ENCODE data around the gene LSP1. TPM values are rescaled to one million over a fixed set of nuclear protein-coding genes. Genes with fewer than 3 reads are reported as not detected.
"Not testable (repeated sequence)": the region's sequence is repeated elsewhere in the genome, so short reads cannot be mapped to it uniquely, and the experiment has no call there.

The LSP1 gene
- total RNA-seq (2021) (not detected in 2 replicates), Bru-seq, nascent RNA (percentile 2 among the genes with signal in this experiment), BruChase-seq, experiment 1, labeled RNA remaining after a 2-hour chase (percentile 5 among the genes with signal in this experiment), BruChase-seq, experiment 2, labeled RNA remaining after a 6-hour chase (percentile 2 among the genes with signal in this experiment)
- long read RNA-seq, partial matches to known transcripts = 0 of 2 reads
- long read RNA-seq, other reads (novel, unspliced or antisense) = 1 of 2 reads

- intact Hi-C loops (cut with micrococcal nuclease; ENCODE audit: unreplicated experiment) = no loop called here
- no peak for DNase-seq (ENCODE audit: low spot score)
- BruUV-seq (replicated peaks) = no TSS peak
- no peaks in the 10 kb centered on the region for H3K36me3 ChIP-seq (ENCODE audit: insufficient read depth, low read length, poor library complexity, severe bottlenecking)
- H3K27ac ChIP-seq (ENCODE audit: low read depth, low read length, poor library complexity, severe bottlenecking) = no peak within 1 kb of the TSS
- H3K27me3 ChIP-seq (replicated peaks; ENCODE audit: insufficient read depth, low read depth, low read length, poor library complexity) = no peaks in the 10 kb centered on the region
- ChIA-PET CTCF (no interaction called here), POLR2A (ENCODE audit: low non-redundant PET) (no interaction called here)
- no peak within 1 kb of the TSS for H3K4me3 ChIP-seq (ENCODE audit: low read depth, low read length, poor library complexity, severe bottlenecking)
- no peaks in the 10 kb centered on the region for H3K9me3 ChIP-seq (ENCODE audit: low read depth, low read length, poor library complexity, severe bottlenecking)
- no peak for TF ChIP-seq CTCF (conservative IDR thresholded peaks at IDR 0.05; ENCODE audit: low read depth, low read length)
- TF ChIP-seq EZH2 (IDR thresholded peaks at IDR 0.05; ENCODE audit: borderline replicate concordance, low read depth, low read length, poor library complexity, severe bottlenecking) = no peak
- H3K4me1 ChIP-seq (ENCODE audit: insufficient read depth, low read length, poor library complexity, severe bottlenecking) = no peaks in the 10 kb centered on the region
Measured at GRCh38 chr11:1852877-1853276, at the start of gene LSP1. Gene LSP1, plus strand, starts transcription at chr11:1853084. Its CDS starts 61 bp downstream, at chr11:1853145.

GRCh38 chr11:1803246-1803645 lies 49.6 kb upstream of the LSP1 start:
- no peaks in the 10 kb centered on the region for H3K9me3 ChIP-seq (ENCODE audit: low read depth, low read length, poor library complexity, severe bottlenecking)
- ChIA-PET POLR2A (ENCODE audit: low non-redundant PET) (no interaction called here), CTCF (no interaction called here)
- H3K27ac ChIP-seq (ENCODE audit: low read depth, low read length, poor library complexity, severe bottlenecking) = no peak overlapping the region
- H3K36me3 ChIP-seq (ENCODE audit: insufficient read depth, low read length, poor library complexity, severe bottlenecking) = no peaks in the 10 kb centered on the region
- H3K27me3 ChIP-seq (replicated peaks; ENCODE audit: insufficient read depth, low read depth, low read length, poor library complexity) = no peaks in the 10 kb centered on the region
- no peak for TF ChIP-seq CTCF (conservative IDR thresholded peaks at IDR 0.05; ENCODE audit: low read depth, low read length)
- no peak for TF ChIP-seq EZH2 (IDR thresholded peaks at IDR 0.05; ENCODE audit: borderline replicate concordance, low read depth, low read length, poor library complexity, severe bottlenecking)
- DNase-seq (ENCODE audit: low spot score) = no peak
- no TSS peak for BruUV-seq (replicated peaks)
- intact Hi-C loops (cut with micrococcal nuclease; ENCODE audit: unreplicated experiment) = no loop called here
- no peaks in the 10 kb centered on the region for H3K4me1 ChIP-seq (ENCODE audit: insufficient read depth, low read length, poor library complexity, severe bottlenecking)
- no peak overlapping the region for H3K4me3 ChIP-seq (ENCODE audit: low read depth, low read length, poor library complexity, severe bottlenecking)

- CTCF ChIA-PET = not testable (repeated sequence)
Measured at GRCh38 chr11:1803835-1804519, 48.9 kb upstream of the LSP1 start.

More at GRCh38 chr11:1803835-1804519, 48.9 kb upstream of the LSP1 start:
- H3K9me3 ChIP-seq (ENCODE audit: low read depth, low read length, poor library complexity, severe bottlenecking); BruUV-seq (replicated peaks); intact Hi-C loops (cut with micrococcal nuclease; ENCODE audit: unreplicated experiment); H3K27me3 ChIP-seq (replicated peaks; ENCODE audit: insufficient read depth, low read depth, low read length, poor library complexity); H3K4me3 ChIP-seq (ENCODE audit: low read depth, low read length, poor library complexity, severe bottlenecking); H3K4me1 ChIP-seq (ENCODE audit: insufficient read depth, low read length, poor library complexity, severe bottlenecking); DNase-seq (ENCODE audit: low spot score); POLR2A ChIA-PET (ENCODE audit: low non-redundant PET); H3K36me3 ChIP-seq (ENCODE audit: insufficient read depth, low read length, poor library complexity, severe bottlenecking); H3K27ac ChIP-seq (ENCODE audit: low read depth, low read length, poor library complexity, severe bottlenecking): not testable (repeated sequence)

Data from A673 (cell line).